Measurements from ENCODE around the gene YES1. TPM values are rescaled to one million over a fixed set of nuclear protein-coding genes. Genes with fewer than 3 reads are reported as not detected.
A peak's percentile ranks its signal among the peaks of the same experiment; 100 is the strongest.

Gene YES1
- total and polyA plus RNA-seq, 2 of the 13 experiments (the other 11 are each of a cell fraction or from before 2014, with no cell fraction given): 17.2 to 70.8 TPM

GRCh38 chr18:811892-812375, at the start of gene YES1 (continued):
- TF ChIP-seq TFDP1 (CRISPR knock-in tag; IDR thresholded peaks at IDR 0.05; ENCODE audit: borderline replicate concordance) (no peak), AFF4 (CRISPR knock-in tag; IDR thresholded peaks at IDR 0.05) (peak; percentile 8; the same call in 1 of the 2 replicates), CSRNP2 (CRISPR knock-in tag; conservative IDR thresholded peaks at IDR 0.05; ENCODE audit: low read depth) (no peak), ZNF296 (CRISPR knock-in tag; conservative IDR thresholded peaks at IDR 0.05) (no peak), MTERF4 (CRISPR knock-in tag; IDR thresholded peaks at IDR 0.05) (peak; percentile 32; the same call in 1 of the 2 replicates), ZNF569 (CRISPR knock-in tag; IDR thresholded peaks at IDR 0.05; ENCODE audit: borderline replicate concordance) (no peak), MLLT10 (CRISPR knock-in tag; IDR thresholded peaks at IDR 0.05) (no peak), REST (IDR thresholded peaks at IDR 0.05; ENCODE audit: borderline replicate concordance in 1 of 2, low read depth in 1 of 2, low read length in 2 of 2) (no peak), POLR2A (IDR thresholded peaks at IDR 0.05; ENCODE audit: insufficient read depth in 1 of 2, low read depth in 2 of 2, low read length in 2 of 2) (no peak), ZNF619 (CRISPR knock-in tag; IDR thresholded peaks at IDR 0.05) (peak; percentile 29; the same call in 1 of the 2 replicates), ZNF230 (CRISPR knock-in tag; IDR thresholded peaks at IDR 0.05) (no peak), NFIB (CRISPR knock-in tag; IDR thresholded peaks at IDR 0.05; ENCODE audit: borderline replicate concordance) (no peak), ATF7 (IDR thresholded peaks at IDR 0.05) (no peak), ATF7 (CRISPR knock-in tag; IDR thresholded peaks at IDR 0.05) (no peak), ZNF367 (CRISPR knock-in tag; IDR thresholded peaks at IDR 0.05; ENCODE audit: borderline replicate concordance) (no peak), HNRNPK (IDR thresholded peaks at IDR 0.05; ENCODE audit: low read depth, low read length, poor library complexity, severe bottlenecking) (peak; percentile 72), ZNF556 (CRISPR knock-in tag; IDR thresholded peaks at IDR 0.05; ENCODE audit: borderline replicate concordance) (no peak)

Data from HepG2 (cell line).